ENCODE data around the gene SIPA1L2. TPM values are rescaled to one million over a fixed set of nuclear protein-coding genes. Genes with fewer than 3 reads are reported as not detected.

The SIPA1L2 gene
- total RNA-seq, 1 donor from 2014 or later = 0.13 TPM

- H3K27ac Mint-ChIP-seq = no peak overlapping the region
- CTCF ChIA-PET = no interaction called here
Measured at GRCh38 chr1:232589111-232589811, 40.7 kb downstream of the SIPA1L2 start.

GRCh38 chr1:232587141-232588008 is 42.6 kb downstream of the SIPA1L2 start:
- no peak overlapping the region for H3K4me3 Mint-ChIP-seq
- H3K9me3 Mint-ChIP-seq = no peaks in the 10 kb centered on the region
- ChIA-PET POLR2A (no interaction called here), CTCF (no interaction called here)
- DNase-seq = no peak
- H3K27ac Mint-ChIP-seq = no peak overlapping the region
- H3K27me3 Mint-ChIP-seq = no peaks in the 10 kb centered on the region
- no peak for ATAC-seq (ENCODE audit: low read depth)
- no peaks in the 10 kb centered on the region for H3K36me3 Mint-ChIP-seq (ENCODE audit: low read depth)
- intact Hi-C loops (cut with micrococcal nuclease) = no loop called here
- H3K4me1 Mint-ChIP-seq = peaks cover 20% of the 10 kb centered on the region
- no peak for TF ChIP-seq CTCF (IDR thresholded peaks at IDR 0.05)

More at GRCh38 chr1:232589111-232589811, 40.7 kb downstream of the SIPA1L2 start:
- Mint-ChIP-seq H3K4me3 (no peak overlapping the region), H3K36me3 (ENCODE audit: low read depth) (no peaks in the 10 kb centered on the region), H3K27me3 (no peaks in the 10 kb centered on the region), H3K4me1 (peaks cover 20% of the 10 kb centered on the region), H3K9me3 (no peaks in the 10 kb centered on the region)
- intact Hi-C loops (cut with micrococcal nuclease) = no loop called here
- ATAC-seq (ENCODE audit: low read depth) = no peak
- DNase-seq = no peak
- POLR2A ChIA-PET = no interaction called here
- TF ChIP-seq CTCF (IDR thresholded peaks at IDR 0.05) = no peak

GRCh38 chr1:232586679-232587078 is 43.3 kb downstream of the SIPA1L2 start:
- H3K4me3 Mint-ChIP-seq = no peak overlapping the region
- peaks cover 20% of the 10 kb centered on the region for H3K4me1 Mint-ChIP-seq
- no peak for DNase-seq
- no peaks in the 10 kb centered on the region for H3K9me3 Mint-ChIP-seq
- CTCF ChIA-PET = no interaction called here
- TF ChIP-seq CTCF (IDR thresholded peaks at IDR 0.05) = no peak
- intact Hi-C loops (cut with micrococcal nuclease) = no loop called here
- no peaks in the 10 kb centered on the region for H3K27me3 Mint-ChIP-seq
- POLR2A ChIA-PET = no interaction called here
- no peak for ATAC-seq (ENCODE audit: low read depth)
- H3K36me3 Mint-ChIP-seq (ENCODE audit: low read depth) = no peaks in the 10 kb centered on the region
- H3K27ac Mint-ChIP-seq = no peak overlapping the region

GRCh38 chr1:232585486-232585885 is 44.4 kb downstream of the SIPA1L2 start:
- no peaks in the 10 kb centered on the region for H3K9me3 Mint-ChIP-seq
- no peak overlapping the region for H3K4me3 Mint-ChIP-seq
- intact Hi-C loops (cut with micrococcal nuclease) = no loop called here
- CTCF ChIA-PET = no interaction called here
- DNase-seq (no peak), ATAC-seq (ENCODE audit: low read depth) (no peak)
- POLR2A ChIA-PET = no interaction called here
- peaks cover 13% of the 10 kb centered on the region for H3K4me1 Mint-ChIP-seq
- H3K36me3 Mint-ChIP-seq (ENCODE audit: low read depth) = no peaks in the 10 kb centered on the region
- no peak overlapping the region for H3K27ac Mint-ChIP-seq
- H3K27me3 Mint-ChIP-seq = no peaks in the 10 kb centered on the region
- TF ChIP-seq CTCF (IDR thresholded peaks at IDR 0.05) = no peak

GRCh38 chr1:232581932-232582331 is 48.0 kb downstream of the SIPA1L2 start:
- no peaks in the 10 kb centered on the region for H3K9me3 Mint-ChIP-seq
- ATAC-seq (ENCODE audit: low read depth) = no peak
- H3K27ac Mint-ChIP-seq = no peak overlapping the region
- DNase-seq = no peak
- intact Hi-C loops (cut with micrococcal nuclease) = no loop called here
- no peaks in the 10 kb centered on the region for H3K4me1 Mint-ChIP-seq
- POLR2A ChIA-PET = no interaction called here
- no peak overlapping the region for H3K4me3 Mint-ChIP-seq
- H3K36me3 Mint-ChIP-seq (ENCODE audit: low read depth) = no peaks in the 10 kb centered on the region
- CTCF ChIA-PET = no interaction called here
- no peak for TF ChIP-seq CTCF (IDR thresholded peaks at IDR 0.05)
- H3K27me3 Mint-ChIP-seq = no peaks in the 10 kb centered on the region
